GM21717 (cell line): ENCODE results near the gene GABRQ.

ENCODE experiments used
- ATAC-seq: cut with Tn5 transposase; IDR thresholded peaks from one replicate; pipeline ENCODE4 v1.9.1; 2021; ENCODE audit warnings: mild to moderate bottlenecking, moderate library complexity; ENCODE audit not compliant: unreplicated experiment

The GABRQ gene

GRCh38 chrX:152637649-152638442 lies at the start of gene GABRQ:
Gene GABRQ (plus strand): TSS chrX:152637895. CDS start chrX:152638203, 308 bp downstream.
- no peak for ATAC-seq

GRCh38 chrX:152588206-152588605 lies 49.5 kb upstream of the GABRQ start:
- ATAC-seq, result no peak

GRCh38 chrX:152600853-152601633 lies 36.7 kb upstream of the GABRQ start:
- ATAC-seq, result no peak

GRCh38 chrX:152601848-152602616 lies 35.7 kb upstream of the GABRQ start:
- ATAC-seq, result no peak

GRCh38 chrX:152614791-152615190 lies 22.9 kb upstream of the GABRQ start:
- ATAC-seq, result no peak

- ATAC-seq, result no peak
Observed at GRCh38 chrX:152619897-152620296, 17.8 kb upstream of the GABRQ start.

GRCh38 chrX:152632445-152633097 lies 5.1 kb upstream of the GABRQ start:
- peak; percentile 56 for ATAC-seq

GRCh38 chrX:152635941-152636340 lies 1.8 kb upstream of the GABRQ start:
- peak; percentile 46 for ATAC-seq

- no peak for ATAC-seq
Observed at GRCh38 chrX:152638443-152638904, 779 bp downstream of the GABRQ start.

GRCh38 chrX:152639426-152639825 lies 1.7 kb downstream of the GABRQ start:
- no peak for ATAC-seq

GRCh38 chrX:152640034-152640818 lies 2.5 kb downstream of the GABRQ start:
- no peak for ATAC-seq

- no peak for ATAC-seq
Observed at GRCh38 chrX:152641256-152641875, 3.7 kb downstream of the GABRQ start.

- ATAC-seq, result peak; percentile 70
Observed at GRCh38 chrX:152641996-152642395, 4.3 kb downstream of the GABRQ start.

GRCh38 chrX:152642931-152643564 lies 5.4 kb downstream of the GABRQ start:
- no peak for ATAC-seq

- peak; percentile 43 for ATAC-seq
Observed at GRCh38 chrX:152646961-152647360, 9.3 kb downstream of the GABRQ start.

GRCh38 chrX:152647978-152648377 lies 10.3 kb downstream of the GABRQ start:
- no peak for ATAC-seq

GRCh38 chrX:152652060-152652459 lies 14.4 kb downstream of the GABRQ start:
- no peak for ATAC-seq

GRCh38 chrX:152652467-152652866 lies 14.8 kb downstream of the GABRQ start:
- ATAC-seq, result no peak

GRCh38 chrX:152656087-152656486 lies 18.4 kb downstream of the GABRQ start:
- ATAC-seq, result no peak
